Anterior cingulate cortex (tissue), 58 donors: Measurements from ENCODE around the gene PSMD12.
"Not testable (repeated sequence)": the region's sequence is repeated elsewhere in the genome, so short reads cannot be mapped to it uniquely, and the experiment has no call there.

Source experiments
- DNase-seq, 58 donors: peaks; one replicate each; lab custom pipeline; 2025; lab: John Stamatoyannopoulos, UW

Gene PSMD12

GRCh38 chr17:67388536-67388935 is 22.2 kb upstream of the PSMD12 start:
- DNase-seq, result not testable (repeated sequence)

DNA sequence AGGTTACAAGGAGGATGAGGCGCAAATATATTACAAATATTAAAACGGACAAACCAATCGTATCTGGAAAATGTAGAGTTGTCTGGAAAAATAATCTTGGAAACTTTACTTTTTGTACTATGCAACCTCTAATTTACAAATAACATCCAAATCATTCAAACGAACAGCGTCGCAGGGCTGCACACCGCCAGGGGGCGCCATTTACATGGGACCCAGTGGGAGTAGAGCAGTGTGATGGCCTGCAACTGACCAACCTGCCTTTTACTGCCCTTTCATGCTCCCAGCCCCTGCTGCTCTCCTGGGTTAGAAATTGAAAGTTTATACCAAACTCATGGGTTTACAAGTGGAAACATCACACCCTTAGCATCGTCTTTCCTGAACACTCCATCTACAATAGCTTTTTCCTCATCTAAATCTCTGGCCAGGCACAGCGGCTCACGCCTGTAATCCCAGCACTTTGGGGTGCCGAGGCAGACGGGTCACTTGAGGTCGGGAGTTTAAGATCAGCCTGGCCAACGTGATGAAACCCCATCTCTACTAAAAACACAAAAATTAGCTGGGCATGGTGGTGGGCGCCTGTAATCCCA is 20.7 kb upstream of the PSMD12 start:
- peak in 23 of 58 donors; percentile 3 to 64 (median 15) for DNase-seq

DNA sequence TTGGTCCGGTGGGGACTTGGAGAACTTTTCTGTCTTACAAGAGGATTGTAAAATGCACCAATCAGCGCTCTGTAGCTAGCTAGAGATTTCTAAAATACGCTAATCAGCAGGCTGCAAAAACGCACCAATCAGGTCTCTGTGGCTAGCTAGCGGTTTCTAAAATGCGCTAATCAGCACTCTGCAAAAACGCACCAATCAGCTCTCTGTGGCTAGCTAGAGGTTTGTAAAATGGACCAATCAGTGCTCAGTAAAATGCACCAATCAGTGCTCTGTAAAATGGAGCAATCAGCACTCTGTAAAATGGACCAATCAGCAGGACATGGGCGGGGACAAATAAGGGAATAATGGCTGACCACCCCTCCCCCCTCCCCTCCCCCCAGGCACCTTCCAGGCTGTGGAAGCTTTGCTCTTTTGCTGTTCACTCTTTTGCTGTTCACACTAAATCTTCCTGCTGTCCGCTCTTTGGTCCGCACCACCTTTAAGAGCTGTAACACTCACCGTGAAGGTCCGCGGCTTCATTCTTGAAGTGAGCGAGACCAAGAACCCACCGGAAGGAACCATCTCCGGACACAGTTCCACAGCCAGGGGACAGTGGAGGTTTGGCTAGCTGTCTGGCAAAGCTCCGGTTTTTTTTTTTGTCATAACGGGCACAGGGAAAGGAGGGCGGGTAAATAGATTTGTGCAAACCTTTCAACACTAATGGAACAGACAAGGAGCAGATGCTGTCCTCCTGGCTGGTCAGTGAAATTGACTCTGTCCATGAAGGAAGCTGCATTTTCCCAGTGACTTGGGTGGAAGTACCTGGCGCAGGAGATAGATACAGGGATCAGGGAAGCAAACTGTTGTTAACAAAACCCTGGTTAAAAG is 19.0 kb upstream of the PSMD12 start:
- no peak for DNase-seq

DNA sequence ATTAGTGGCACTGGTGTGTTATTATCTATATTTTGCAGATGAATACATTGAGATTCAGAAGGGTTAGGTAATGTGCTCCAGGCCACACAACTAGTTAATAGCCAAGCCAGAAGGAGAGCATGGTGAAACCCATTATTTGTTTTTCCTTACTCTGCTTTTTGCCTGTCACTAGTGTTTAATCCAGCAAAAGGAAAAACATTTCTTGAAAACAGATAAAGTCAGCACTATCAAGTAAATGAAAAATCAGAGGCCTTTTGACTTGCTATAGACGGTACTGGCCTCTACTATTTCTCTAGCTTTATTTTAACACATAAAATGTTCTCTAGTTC is 15.5 kb upstream of the PSMD12 start:
- DNase-seq, result no peak

GRCh38 chr17:67379251-67379630 is 12.9 kb upstream of the PSMD12 start:
- DNase-seq, result peak in 1 of 58 donors; percentile 47

GRCh38 chr17:67378454-67379250 is 12.3 kb upstream of the PSMD12 start:
- peak in 52 of 58 donors; percentile 28 to 77 (median 57) for DNase-seq

DNA sequence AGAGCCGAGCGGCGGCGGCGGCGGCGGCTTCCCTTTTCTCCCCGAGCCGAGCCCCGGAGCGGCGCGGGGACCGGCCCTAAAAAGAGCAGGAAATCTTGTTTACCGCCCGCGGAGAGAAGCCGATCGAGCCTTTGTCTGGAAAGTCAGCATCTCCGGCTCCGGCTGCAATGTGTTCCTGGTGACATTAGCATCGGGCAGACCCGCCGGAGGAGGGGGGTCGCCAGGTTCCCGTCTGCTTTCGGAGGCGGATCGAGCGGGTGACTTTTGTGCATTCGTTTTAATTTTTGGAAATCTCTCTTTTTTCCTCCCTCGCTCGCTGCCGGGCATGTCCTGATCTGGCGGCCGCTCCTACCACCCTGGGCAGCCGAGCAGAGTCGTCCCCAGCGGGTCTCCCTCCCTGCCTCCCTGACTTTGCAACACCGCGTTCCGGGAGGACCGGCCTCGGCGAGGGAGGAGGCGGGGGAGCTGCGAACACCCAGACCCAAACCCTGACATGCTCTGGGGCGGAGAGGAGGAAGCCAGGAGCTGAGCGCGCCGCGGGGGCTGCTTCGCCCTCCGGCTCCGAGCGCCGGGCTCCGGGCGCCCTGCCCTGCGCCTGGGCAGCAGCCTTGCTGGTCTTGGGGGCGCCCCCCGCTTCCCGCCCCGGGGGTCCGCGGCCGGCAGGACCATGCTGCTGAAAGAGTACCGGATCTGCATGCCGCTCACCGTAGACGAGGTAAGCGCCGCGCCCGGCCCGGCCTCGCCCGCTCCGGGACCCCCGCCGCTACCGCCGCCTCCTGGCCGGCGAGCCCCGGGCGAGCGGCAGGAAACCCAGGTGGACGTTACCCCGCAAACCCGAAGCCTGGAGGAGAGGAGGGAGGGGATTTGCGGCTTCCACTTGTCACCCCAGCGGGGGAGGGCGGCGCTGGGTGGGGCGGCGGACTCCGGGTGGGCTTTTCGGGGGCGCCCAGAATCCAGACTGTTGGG is 11.4 kb upstream of the PSMD12 start:
- peak in 27 of 58 donors; percentile 11 to 79 (median 40) for DNase-seq

DNA sequence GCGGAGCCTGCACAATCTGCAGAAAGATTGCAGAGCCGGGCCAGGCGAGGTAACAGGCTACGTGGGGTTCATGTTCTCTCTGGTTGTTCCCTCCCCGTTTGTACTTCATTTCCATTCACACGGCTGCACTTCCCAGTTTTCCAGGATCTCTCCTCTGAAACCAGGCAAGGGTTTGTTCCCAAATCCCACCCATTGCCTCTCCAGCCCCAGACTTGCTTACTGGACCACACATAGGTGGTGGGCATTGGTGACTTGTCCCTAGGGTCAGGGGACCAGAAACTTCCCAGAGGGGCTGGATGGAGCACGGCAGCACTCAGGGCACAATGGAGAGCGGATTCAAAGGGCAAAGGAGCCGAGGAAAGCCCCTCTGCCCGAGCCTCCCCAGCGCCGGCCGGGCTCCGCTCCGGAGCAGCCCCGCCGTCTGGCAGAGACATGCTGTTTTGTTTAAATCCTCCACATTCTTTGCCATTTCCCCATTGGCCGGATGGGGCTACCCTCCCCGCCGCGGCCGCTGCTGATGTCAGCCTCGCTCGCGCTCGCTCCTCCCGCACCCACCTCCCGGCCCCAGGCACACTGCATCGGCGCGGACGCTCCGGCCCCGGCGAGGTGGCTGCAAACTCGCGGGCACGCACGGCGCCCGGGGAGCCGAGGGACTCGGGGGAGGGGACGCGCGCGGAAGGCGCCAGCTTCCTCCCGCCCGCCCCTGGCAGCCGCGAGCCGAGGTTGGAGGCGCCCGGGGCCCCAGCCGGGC is 10.5 kb upstream of the PSMD12 start, which contains the start of gene PITPNC1:
Gene PITPNC1, plus strand, starts transcription at position 545 of the 751 bp plus-strand sequence.
- DNase-seq, result peak in 57 of 58 donors; percentile 46 to 92 (median 82)

DNA sequence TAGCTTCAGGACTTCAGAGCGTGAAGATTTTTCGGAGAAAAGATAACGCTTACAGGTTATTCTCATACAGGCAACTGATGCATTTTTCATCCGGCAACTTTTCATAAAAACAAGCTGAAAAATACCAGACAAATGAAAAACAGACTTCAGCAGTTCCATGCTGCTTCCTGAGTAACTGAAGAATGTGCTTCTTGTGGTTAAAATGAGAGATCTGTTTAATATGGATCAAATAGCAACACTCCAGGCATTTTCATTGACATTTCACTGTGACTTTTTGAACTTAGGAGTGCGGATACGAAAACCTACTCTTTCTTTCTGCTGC is 10.0 kb upstream of the PSMD12 start:
- DNase-seq, result no peak

GRCh38 chr17:67375716-67376115 is 9.3 kb upstream of the PSMD12 start:
- DNase-seq, result no peak

DNA sequence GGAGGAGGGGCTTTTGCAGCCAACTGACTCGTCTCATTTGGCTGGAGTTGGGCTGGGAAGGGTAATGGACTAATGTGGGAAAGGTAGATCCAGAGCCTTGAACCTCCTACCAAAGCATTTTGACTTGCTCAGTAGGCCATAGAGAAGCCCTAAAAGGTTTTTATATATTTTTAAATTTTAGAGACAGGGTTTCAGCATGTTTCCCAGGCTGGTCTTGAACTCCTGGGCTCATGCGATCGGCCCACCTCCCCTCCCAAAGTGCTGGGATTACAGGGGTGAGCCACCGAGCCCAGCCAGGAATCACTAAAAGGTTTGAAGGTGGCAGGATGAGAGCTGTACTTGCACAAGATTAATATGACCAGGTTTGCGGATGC is 8.7 kb upstream of the PSMD12 start:
- DNase-seq, result no peak

DNA sequence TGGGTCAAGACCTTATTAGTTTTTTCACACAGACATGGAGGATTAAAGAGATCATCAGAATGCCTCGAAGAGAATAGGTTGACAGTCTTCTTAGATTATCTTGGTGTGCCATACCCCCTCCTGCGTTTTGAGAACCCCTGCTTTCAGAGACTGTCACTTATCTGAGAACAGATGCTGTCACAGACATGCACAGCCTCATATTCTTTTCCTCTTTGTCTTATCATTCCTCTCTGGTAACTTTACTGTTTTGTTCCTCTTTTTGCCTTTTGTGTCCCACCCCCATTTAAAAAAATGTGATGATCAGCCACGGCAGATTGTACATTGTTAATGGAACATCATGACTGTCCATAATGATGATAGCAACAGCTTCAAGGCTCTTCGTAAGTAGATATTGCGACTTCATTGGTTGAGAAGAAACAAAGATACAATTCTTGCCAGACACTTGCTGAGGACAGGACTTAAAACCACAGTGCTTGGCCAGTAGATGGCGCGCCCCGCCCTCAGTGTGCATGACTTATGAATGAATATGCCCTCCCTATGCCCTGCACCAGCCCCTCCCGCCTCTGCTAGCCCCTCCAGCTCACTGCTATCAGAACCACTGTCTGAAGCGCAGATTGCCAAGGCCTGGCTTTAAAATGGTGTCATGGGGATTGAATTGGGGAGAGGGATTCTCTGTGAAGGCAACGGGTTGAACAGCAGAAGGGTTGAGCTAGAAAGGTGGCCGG is 8.1 kb upstream of the PSMD12 start:
- DNase-seq, result peak in 56 of 58 donors; percentile 19 to 87 (median 62)

DNA sequence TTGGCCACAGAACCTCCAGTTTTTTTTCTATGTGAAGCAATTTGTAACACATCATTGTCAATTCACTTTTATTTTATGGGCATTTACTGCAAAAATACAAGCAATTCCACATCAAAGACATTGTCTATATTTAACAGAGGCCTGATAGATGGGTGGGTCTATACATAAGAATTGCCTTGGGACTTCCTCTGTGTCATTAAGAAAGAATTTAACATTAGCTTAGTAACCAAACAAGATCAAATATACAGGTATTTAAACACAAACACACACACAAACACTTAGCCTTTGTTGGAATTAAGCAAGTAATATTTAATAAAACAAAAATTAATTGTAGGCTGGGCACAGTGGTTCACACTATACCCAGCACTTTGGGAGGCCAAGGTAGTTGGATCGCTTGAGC is 6.4 kb upstream of the PSMD12 start:
- DNase-seq, result no peak

DNA sequence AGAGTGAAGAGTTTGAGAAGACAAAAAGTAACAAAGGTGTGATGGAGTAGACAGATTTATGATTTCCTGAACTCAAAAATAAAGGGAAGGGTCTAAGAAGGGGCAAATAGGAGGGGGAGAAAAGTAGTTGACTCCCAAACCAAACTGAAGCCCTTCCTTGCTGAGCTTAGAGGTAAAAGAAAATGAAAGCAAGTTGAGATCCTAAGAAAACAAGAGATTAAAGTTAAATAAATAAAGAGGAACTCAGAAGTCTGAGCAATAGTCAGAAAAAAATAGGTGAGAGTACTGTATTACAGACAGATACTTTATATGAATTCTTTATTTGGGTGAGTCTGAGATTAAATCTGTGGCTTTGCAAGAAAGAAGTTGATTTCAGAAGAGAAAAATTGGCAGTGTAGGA is 3.3 kb upstream of the PSMD12 start:
- no peak for DNase-seq

DNA sequence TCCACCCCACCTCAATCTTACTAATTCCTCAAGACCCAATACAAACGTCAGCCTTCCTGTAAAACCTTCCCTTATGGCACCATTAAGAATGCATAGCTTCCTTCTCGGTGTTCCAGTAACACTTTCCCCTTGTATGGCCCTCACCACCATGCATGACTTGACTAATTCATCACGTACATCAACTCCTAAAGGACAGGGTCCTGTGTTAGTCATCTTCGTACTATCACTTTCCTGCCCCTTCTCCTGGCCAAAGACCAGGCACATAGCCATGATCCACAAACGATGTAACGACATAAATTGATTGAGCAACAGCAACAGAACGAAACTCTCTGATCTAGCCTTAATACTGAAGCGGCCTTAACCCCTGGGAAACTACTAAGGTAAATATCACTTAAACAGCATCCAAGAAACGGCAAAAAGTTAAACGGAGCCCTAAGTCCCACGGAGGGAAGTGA is 612 bp downstream of the PSMD12 start:
- DNase-seq, result no peak

GRCh38 chr17:67364847-67365737 is 1.3 kb downstream of the PSMD12 start:
- DNase-seq, result no peak

- DNase-seq, result no peak
Observed at GRCh38 chr17:67362173-67362572, 4.2 kb downstream of the PSMD12 start.

DNA sequence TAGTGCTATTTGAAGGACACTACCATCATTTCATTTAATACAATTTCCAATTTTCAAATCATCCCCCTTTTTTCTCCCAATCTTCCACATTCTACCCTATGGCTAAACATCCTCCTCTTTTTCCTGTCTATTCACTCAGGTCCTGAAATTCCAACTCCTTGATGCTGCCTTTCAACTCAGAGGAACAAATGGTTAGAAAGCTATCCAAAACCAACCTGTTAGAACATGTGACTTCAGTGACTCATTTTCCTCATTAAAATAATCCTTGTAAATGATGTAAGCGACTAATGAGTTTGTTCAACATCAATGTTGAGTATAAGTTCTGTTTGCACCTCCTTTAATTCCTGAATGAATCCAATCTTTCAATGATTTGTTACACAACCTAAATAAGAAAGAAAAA is 5.5 kb downstream of the PSMD12 start:
- DNase-seq, result no peak
